ENCODE measurements around the gene GNA12.

GNA12 gene

DNA sequence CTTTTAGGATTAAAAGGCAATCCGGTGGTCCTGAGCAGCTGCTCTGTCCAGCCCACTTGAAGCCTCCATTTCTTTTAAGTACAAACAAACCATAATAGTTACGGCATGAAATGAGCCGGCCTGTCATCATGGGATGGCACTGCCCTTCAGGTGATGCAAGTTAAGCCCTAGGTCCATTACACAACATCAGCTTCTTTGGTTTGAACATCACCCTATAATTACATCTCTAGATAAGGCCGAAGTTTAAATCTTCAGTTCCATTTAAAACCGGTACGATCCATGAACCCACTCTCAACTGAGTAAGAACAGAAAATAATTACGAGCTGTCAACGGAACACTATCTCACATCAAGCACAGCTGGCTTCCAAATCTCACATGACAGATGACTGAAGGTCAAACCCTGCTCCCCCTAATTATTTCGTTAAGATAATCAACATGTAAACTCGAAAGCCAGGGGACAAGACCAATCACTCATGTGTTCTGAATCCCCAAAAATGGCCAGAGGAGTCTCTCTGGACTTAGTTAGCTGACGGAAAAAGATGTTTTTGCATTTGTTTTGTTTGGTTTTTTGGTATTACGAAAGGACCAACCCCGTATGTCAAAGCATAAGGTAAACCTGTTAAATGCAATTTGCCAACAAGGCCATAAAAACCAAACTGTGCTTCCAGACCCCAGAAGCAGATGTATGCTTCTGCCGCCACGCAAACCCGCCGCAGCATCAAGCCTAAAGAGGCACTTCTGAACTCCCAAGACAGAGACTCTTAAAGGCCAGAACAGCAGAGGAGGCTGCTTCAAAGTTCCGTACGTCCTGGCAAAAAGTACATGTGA, 10.8 kb downstream of the GNA12 start:
- TF ChIP-seq CTCF (IDR thresholded peaks at IDR 0.05; ENCODE audit: control extremely low read depth, extremely low read depth, low read depth, missing control alignments) = no peak
- ChIA-PET CTCF (interaction anchor here (0.9 to 2.0 kb wide), 4 partner anchors 8 to 37 kb away, joined by 3 to 4 read pairs (median 3); no protein-coding TSS in a partner anchor), POLR2A (no interaction called here)
- DNase-seq (ENCODE audit: extremely low spot score) = no peak

GRCh38 chr7:2832461-2832860, 11.6 kb downstream of the GNA12 start:
- DNase-seq (ENCODE audit: extremely low spot score) = no peak
- ChIA-PET POLR2A (no interaction called here), CTCF (interaction anchor here (1.5 to 2.0 kb wide), 2 partner anchors 9 to 32 kb away, joined by 3 to 4 read pairs; no protein-coding TSS in a partner anchor)
- TF ChIP-seq CTCF (IDR thresholded peaks at IDR 0.05; ENCODE audit: control extremely low read depth, extremely low read depth, low read depth, missing control alignments) = no peak

GRCh38 chr7:2830609-2831376, 13.3 kb downstream of the GNA12 start:
- CTCF ChIA-PET = interaction anchor here (0.7 to 1.5 kb wide), 2 partner anchors 17 to 160 kb away, joined by 3 read pairs; no protein-coding TSS in a partner anchor
- no peak for DNase-seq (ENCODE audit: extremely low spot score)
- no peak for TF ChIP-seq CTCF (IDR thresholded peaks at IDR 0.05; ENCODE audit: control extremely low read depth, extremely low read depth, low read depth, missing control alignments)
- POLR2A ChIA-PET = no interaction called here

GRCh38 chr7:2829040-2829439, 15.1 kb downstream of the GNA12 start:
- DNase-seq (ENCODE audit: extremely low spot score) = no peak
- no peak for TF ChIP-seq CTCF (IDR thresholded peaks at IDR 0.05; ENCODE audit: control extremely low read depth, extremely low read depth, low read depth, missing control alignments)
- POLR2A ChIA-PET = no interaction called here
- CTCF ChIA-PET = interaction anchor here (0.9 to 1.8 kb wide), 3 partner anchors 11 to 158 kb away, joined by 3 to 5 read pairs (median 3); no protein-coding TSS in a partner anchor

- CTCF ChIA-PET = no interaction called here
- POLR2A ChIA-PET = no interaction called here
- no peak for TF ChIP-seq CTCF (IDR thresholded peaks at IDR 0.05; ENCODE audit: control extremely low read depth, extremely low read depth, low read depth, missing control alignments)
- DNase-seq (ENCODE audit: extremely low spot score) = no peak
Observed at GRCh38 chr7:2826771-2827170, 17.3 kb downstream of the GNA12 start.

DNA sequence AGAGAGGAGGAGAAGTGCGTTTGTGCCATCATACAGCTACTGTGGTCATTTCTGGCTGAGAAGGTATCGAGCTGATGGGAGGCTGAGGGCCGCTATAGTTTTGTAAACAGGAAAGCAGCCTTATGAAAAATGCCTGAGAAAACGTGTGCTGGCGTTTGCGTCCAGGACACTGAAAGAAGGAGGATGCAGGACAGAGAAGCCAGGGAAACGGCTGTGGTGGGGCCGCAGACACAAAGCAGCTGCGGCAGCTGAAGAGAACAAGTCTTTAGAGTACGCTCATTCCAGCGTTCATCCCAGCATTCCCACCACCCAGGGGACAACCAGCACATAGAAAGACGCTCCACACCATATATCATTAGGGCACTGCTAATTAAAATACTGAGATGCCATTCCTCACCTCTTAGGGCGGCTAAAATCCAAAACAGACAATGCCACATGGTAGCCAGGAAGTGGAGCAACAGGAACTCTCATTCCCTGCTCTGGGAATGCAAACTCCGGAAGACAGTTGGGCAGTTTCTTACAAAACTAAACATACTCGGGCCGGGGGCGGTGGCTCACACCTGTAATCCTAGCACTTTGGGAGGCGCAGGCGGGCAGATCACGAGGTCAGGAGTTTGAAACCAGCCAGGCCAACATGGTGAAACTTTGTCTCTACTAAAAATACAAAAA, 18.4 kb downstream of the GNA12 start:
- no peak for DNase-seq (ENCODE audit: extremely low spot score)
- no peak for TF ChIP-seq CTCF (IDR thresholded peaks at IDR 0.05; ENCODE audit: control extremely low read depth, extremely low read depth, low read depth, missing control alignments)
- CTCF ChIA-PET = interaction anchor here (1.0 to 1.3 kb wide), 3 partner anchors 15 to 116 kb away, joined by 3 to 8 read pairs (median 6); no protein-coding TSS in a partner anchor
- POLR2A ChIA-PET = no interaction called here

Measured in GM10248 (cell line).